PC-3 (cell line): Measurements from ENCODE around the gene UNC119B.

Experiments used
- EZH2 ChIP-seq: fragments of 300-600 bp; sonication (generic); IDR thresholded peaks from one replicate; pipeline ENCODE4 v1.6.1; 2017; ENCODE audit warnings: antibody characterized with exemption, mild to moderate bottlenecking, low read length; ENCODE audit not compliant: unreplicated experiment
- EZH2phosphoT487 ChIP-seq: fragments of 300-600 bp; sonication (generic); IDR thresholded peaks from 2 replicates; pipeline ENCODE4 v1.6.1; 2018; ENCODE audit warnings: mild to moderate bottlenecking, antibody characterized with exemption, low read length, borderline replicate concordance
- TF ChIP-seq, protein P1 (sequence below): fragments of 300-600 bp; sonication (generic); conservative IDR thresholded peaks from 2 replicates; pipeline ENCODE4 v1.5.1; 2017; ENCODE audit warnings: antibody characterized with exemption, low read depth, mild to moderate bottlenecking, low read length

DNA sequence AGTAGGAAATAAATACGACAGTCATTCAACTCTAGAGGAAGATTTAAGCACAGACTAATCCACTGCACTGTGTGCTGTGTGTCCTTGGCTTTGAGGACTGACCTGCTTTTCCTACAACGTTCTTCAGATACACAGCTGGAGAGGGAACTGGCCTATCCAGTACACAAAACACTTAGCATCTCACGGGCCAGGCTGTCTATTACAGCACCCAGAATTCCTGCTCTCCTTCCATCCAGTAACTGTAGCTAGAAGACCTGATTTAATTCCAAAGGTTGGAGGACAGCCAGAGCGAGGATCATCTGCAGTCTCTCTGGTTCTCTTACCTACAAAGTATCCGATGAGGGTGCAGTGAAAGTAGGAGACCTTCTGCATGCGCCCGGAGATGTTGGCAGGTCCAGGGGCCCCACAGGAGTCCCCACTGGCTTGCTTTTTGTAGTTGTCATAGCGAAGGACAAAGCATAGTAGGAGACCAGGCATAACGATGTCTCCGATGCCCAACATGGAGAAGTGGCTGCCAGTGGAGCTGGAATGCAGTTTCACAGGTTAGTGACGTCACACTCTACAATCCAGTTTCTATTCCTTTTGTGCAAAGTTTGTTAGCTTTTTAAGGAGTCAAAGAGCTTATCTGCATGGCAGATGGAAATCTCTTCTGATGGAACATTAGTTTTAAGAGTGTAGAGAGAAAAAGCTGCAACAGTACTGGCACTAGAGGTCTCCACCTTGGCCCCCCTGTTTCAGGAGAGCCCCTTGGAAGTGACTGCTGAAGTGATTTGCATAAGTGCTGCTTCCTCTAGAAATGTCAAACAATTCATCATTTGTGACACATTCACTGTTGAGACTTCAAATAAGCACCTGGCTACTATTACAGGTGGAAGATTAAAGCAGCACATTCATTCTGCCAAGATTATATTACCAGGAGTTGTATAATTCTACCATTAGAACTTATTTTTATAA is 57.1 kb downstream of the UNC119B start:
- TF ChIP-seq, protein P1, sequence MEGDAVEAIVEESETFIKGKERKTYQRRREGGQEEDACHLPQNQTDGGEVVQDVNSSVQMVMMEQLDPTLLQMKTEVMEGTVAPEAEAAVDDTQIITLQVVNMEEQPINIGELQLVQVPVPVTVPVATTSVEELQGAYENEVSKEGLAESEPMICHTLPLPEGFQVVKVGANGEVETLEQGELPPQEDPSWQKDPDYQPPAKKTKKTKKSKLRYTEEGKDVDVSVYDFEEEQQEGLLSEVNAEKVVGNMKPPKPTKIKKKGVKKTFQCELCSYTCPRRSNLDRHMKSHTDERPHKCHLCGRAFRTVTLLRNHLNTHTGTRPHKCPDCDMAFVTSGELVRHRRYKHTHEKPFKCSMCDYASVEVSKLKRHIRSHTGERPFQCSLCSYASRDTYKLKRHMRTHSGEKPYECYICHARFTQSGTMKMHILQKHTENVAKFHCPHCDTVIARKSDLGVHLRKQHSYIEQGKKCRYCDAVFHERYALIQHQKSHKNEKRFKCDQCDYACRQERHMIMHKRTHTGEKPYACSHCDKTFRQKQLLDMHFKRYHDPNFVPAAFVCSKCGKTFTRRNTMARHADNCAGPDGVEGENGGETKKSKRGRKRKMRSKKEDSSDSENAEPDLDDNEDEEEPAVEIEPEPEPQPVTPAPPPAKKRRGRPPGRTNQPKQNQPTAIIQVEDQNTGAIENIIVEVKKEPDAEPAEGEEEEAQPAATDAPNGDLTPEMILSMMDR: no peak
- TF ChIP-seq EZH2 (no peak), EZH2phosphoT487 (no peak)
